ENCODE measurements around the gene GRM4.

DNA sequence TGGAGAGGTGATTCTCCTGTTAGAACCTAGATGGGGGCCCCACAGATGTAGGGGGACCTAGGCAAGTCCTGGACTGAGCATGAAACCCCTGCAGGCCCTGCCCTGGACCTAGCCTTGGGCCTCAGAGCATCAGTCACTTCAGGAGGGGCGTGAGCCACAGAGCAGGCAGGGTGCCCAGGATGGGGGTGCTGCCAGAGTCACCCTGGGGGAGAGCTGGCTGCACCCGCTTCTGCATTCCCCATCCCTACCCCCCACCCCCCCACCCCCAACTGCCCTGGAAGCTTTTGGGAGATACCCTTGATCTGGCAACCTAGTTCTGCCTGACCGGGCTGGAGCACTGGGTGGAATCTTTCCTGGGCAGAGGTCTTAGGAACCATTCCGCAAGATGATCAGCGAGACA lies 125.6 kb downstream of the GRM4 start:
- TF ChIP-seq JUND (IDR thresholded peaks at IDR 0.05): no peak
- TF ChIP-seq, protein P1, sequence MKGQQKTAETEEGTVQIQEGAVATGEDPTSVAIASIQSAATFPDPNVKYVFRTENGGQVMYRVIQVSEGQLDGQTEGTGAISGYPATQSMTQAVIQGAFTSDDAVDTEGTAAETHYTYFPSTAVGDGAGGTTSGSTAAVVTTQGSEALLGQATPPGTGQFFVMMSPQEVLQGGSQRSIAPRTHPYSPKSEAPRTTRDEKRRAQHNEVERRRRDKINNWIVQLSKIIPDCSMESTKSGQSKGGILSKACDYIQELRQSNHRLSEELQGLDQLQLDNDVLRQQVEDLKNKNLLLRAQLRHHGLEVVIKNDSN (IDR thresholded peaks at IDR 0.05; ENCODE audit: borderline replicate concordance, low read depth): no peak

All from SK-N-SH (cell line).